CD4-positive, alpha-beta T cell treated with Interleukin-15 for 4 hours (primary cell): ENCODE data around the gene PEX3.

Source experiments
- DNase-seq: peaks from one replicate; pipeline ENCODE4 v3.0.0-alpha.2; 2020; ENCODE audit warnings: low spot score

Gene PEX3, protein sequence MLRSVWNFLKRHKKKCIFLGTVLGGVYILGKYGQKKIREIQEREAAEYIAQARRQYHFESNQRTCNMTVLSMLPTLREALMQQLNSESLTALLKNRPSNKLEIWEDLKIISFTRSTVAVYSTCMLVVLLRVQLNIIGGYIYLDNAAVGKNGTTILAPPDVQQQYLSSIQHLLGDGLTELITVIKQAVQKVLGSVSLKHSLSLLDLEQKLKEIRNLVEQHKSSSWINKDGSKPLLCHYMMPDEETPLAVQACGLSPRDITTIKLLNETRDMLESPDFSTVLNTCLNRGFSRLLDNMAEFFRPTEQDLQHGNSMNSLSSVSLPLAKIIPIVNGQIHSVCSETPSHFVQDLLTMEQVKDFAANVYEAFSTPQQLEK

DNA sequence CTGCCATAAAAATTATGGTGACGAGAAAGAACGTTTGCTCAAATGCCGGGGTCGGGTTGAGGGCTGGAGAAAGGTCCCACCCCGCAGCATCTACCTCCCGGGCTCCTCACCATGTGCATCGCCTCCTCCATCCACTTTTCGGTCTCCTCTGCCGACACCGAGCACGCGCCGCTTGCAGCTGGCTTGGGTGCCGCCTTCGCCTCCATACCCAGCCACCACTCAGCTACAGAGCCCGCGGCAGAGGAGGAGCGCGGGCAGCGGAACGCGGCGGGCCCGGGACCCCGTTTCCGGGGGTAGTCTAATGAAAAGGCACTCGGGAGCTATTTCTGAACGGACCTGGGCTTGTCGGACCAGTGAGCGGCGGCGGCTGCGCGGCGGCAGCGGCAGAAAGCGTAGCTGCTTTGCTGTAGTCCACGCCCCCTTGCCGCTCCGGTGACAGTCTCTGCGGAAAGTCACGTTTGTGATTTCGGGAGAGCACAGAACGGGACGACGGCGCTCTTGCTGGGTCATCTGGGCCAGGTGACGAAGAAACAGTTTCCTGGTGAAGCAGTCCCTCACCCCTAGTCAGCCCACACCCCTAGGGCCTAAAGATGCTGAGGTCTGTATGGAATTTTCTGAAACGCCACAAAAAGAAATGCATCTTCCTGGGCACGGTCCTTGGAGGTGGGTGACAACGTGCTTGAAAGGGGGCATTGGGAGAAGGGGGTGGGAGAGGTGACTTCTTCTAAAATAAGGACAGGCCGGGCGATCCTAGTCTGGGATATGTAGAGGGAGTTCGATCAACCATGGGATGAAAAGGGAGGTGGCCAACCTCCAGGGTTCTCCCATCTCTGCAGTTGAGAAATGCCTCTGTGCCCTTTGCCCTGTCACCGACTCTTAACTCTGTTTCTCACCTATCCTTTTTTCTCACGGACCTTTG is at the start of gene PEX3, which contains the start of gene ADAT2:
TSS of gene PEX3 (plus strand) at position 353 of the 919 bp plus-strand sequence. CDS start at position 591, 238 bp downstream.
TSS of gene ADAT2 (minus strand) at position 243 of the 919 bp plus-strand sequence. CDS start at position 206, 37 bp downstream.
- peak; percentile 93 for DNase-seq

DNA sequence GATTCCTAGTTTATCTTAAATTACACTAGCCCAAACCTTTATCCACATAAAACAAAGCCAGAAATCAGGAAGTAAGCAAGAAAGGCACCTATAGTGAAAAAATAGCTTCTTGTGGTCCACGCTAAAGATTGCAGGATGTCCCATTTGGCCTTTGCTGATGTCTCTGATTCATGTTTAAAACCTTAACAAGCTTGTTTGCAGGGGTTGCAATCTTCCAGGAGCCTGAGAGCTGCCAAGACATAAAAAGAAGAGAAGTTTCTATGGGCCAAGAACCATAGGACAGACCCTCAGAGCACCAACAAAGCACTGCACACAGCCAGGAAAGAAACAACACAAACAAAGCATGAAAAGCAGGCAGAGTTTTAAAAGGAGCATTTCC is 49.5 kb upstream of the PEX3 start:
- no peak for DNase-seq

DNA sequence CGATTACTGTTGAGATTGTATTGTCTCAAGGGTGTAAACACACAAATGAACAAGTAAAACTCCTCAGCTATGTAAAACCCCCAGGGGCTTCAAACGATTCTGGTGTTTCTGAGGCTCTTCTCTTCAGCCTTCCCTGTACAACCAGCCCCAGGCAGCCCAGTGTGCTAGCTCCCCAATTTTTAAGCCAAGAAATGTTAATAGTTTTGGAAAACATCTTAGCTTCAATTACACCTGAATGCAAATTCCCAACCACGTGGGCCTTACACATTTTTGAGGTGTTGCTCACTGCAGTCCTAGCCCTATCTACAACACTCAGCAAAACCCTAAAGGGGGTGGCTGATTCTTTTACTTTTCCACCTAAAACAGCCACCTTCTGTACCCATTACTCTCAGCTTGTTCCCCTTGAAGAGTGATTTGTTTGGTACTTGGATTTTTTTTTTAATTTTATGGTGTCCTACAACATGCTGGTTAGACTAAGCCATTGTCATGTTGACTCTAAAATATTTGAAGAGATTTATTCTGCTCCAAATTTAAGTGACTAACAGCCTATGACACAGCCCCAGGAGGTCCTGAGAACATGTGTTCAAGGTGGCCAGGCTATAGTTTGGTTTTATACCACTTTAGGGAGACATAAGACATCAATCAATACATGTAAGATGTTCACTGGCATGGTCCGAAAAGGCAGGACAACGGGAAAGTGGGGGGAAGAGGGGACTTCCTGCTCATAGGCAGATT is 48.8 kb upstream of the PEX3 start:
- no peak for DNase-seq

DNA sequence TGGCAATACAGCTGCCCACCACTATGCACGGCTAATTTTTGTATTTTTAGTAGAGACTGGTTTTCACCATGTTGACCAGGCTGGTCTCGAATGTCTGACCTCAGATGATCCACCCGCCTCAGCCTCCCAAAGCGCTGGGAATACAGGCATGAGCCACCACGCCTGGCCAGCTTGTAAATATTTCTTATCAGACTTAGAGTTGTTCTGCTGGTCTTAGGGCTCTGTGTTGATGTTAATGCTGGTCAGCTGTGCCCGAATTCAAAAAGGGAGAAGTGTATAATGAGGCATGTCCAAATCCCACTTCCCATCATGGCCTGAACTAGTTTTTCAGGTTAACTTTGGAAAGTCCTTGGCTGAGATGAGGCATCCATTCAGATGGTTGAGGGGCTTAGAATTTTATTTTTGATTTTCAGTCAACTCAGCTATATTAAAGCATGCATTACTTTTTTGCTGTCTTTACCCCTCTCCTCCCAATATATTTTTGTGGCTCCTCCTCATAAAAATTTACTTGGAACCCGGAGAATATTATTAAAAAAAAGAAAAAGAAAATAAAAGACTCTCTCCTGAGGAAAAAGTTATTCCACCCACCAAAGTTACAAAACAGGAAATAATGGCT is 47.8 kb upstream of the PEX3 start:
- DNase-seq, result no peak

DNA sequence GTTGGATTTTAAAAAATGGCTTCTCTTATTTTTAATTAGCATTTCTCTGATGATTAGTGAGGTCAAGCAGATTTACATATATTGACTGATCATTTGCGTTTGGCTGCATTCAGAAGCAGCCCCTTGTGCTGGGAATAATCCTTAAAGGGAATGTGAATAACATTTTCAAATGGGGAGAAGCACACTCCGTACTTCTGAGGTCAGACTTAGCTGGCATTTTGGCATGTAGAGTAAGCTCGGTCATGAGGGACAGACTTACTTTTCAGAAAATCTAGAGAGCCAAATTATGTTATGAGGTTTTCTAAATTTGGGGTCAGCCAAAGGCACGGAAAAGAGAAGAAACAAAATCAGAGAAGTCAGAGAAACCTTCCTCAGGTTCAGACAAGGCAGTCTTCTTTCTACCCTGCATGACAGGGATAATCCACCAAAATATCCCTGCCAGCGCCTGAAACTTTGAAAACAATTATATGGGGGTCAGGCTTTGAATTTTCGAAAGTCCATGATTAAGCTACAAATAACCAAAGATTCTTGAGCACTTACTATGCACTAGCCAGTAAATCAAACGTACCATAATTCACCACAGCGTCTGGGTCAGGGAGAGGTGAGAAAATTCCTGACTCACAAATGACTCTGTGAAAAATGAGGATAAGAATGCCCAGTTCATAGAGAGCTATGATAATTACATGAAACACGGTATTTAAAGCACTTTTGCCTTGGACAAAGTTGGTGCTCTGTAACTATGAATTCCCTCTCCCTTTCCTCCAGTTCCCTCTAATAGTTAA is 45.0 kb upstream of the PEX3 start:
- no peak for DNase-seq

DNA sequence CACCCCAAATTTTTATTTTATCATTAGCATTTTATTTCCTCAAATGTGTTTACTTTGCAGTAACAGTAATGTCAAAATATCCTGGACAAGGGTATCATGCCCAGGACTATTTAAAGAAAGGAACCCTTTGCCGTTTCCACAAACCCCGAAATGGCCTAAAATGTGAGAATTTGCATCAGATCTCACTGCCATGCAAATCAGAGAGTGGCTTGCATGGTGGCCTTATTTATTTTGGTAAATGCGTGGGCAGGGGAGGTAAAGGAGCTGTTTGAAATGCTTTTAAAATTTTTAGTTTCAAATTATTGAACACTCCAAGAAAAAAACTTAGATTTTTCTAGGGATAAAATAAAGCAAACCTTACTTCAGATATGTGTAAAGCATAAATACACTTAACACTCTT is 43.9 kb upstream of the PEX3 start:
- no peak for DNase-seq

DNA sequence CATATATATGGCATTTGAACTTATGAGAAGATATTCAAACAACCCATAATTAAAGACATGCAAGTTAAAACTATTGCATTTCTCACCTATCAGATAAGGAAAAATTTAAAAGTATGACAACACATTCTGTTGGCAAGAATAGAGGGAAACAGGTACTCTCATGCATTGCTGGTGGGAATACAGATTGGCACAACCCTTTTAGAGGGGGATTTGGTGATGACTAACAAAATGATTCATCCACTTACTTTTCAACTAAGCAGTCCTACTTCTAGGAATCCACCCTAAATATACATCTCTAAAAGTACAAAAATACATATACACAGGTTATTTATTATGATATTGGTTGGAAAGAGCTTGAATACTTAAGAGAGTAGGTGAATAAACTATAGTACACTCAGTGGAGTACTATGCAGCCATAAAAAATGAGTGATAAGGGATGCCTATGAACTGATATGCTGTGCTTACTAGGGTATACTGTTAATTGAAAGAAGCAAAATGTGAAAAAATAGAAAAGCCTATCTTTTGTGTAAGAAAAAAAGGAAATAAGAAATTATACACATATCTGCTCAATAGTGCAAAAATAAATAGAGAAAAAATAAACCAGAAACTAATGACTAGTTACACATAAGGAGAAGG is 42.3 kb upstream of the PEX3 start:
- no peak for DNase-seq

DNA sequence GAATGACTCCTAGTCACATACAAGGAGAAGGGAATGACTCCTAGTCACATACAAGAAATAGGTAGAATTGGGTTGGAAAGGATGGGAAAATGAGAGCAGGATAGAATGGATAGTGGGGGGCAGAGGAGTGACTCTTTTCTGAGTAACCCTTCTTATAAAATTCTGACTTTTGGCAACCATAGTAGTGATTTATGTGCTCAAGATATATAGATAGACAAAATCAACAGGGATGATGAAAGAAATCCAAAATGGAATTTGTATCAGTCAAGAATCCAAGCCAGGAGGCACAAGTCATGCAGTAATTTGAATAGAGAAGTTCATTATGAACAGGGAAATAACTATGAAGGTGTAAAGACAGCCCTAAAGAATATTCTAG is 41.8 kb upstream of the PEX3 start:
- DNase-seq, result no peak

DNA sequence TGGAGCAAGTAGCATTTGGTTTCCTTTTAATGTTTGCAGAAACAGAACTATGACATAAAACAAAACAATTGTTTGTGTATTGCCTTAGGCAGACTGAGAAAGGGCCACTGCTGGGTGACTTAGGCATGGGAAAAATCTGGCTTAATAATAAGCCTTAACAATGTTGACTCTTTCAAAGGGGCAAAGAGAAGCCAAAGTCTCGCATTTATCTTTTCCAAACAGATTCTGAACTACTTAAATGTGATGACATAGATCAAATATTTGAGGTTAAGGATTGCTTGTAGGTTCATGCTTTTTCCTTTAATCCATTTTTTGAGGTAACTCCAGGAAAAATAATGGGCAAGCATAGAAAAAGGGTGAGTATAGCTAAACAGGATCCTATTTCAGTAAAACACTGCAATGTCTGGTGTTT is 39.7 kb upstream of the PEX3 start:
- no peak for DNase-seq

DNA sequence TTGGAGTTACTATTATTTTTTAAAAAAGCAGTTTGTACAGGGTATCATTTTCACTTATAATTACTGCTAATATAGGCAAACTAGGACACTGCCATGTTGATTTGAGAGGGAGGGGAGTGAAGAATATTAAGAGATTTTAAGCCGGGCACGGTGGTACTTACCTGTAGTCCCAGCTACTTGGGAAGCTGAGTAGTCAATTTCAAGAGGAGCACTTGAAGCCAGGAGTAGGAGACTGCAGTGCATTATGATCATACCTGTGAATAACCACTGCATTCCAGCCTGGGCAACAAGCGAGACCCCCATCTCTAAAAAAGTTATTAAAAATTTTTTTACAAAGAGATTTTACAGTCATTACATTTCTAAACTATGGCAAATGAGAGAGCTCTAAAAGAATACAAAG is 35.8 kb upstream of the PEX3 start:
- DNase-seq, result no peak

DNA sequence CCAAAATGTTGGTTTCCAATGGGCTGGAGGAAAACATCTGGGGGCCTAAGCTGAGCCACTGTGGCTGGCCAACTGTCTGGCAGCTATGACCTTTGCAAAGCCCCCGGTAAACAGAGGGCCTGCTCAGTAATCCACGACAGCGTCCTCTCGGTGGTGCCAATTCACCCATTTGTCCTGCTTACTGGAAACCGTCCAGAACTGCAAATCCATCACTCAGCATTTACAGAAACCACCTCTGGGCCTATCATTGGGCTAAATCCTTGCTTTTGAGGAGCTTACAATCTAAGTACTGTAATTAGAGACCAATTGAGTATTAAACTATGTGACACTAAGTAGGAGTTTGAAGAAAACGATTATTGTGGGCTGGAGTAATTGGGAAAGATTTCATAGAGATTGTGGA is 31.1 kb upstream of the PEX3 start:
- no peak for DNase-seq

DNA sequence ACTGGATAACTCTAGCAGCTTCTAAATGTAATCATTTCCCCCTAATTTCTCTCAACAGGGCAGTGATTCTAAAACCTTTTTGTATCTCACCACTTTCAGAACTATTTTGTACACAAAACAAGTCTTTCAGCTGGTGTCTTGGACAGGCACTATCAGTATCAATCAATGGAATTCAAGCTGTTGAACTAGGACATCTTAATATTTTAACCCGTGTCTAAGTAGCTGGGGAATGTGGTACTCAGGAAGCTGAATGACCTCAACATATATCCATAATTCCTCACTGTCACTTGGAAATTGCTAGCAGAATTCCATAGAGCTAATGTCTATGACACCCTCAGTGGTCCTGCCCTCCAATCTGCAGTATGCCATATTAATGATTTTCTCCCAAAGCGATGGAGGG is 24.6 kb upstream of the PEX3 start:
- no peak for DNase-seq

DNA sequence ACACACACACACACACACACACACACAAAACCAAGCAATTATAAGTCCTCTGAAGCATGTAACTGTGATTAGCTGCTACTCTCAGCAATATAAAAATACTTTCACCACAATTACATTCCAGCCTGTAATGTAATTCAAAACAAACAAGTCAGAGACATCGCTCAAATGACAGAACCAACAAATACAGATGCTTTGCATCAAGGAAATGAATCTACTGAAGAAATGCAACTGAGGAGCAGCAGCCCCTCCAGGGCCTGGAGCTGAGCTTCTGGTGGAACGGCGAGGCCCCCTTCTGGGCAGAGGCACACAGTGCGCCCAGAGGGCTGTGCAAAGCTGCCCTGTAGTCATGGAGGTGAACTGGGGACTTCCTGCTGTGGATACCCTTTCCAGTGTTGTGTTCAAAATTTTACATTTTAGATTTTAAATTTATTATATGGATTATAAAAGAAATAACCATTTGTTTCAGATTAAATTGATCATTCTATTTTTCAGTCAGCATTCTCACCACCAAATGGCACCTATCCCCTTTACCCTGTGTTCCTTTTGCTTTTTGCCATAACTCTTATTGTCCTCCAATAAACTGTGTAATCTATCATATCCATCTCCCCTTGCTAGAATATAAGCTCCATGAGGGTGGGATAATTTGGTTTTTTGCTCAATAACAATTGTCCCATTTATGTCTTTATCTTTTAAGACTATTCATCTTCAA is 23.3 kb upstream of the PEX3 start:
- DNase-seq, result peak; percentile 73

DNA sequence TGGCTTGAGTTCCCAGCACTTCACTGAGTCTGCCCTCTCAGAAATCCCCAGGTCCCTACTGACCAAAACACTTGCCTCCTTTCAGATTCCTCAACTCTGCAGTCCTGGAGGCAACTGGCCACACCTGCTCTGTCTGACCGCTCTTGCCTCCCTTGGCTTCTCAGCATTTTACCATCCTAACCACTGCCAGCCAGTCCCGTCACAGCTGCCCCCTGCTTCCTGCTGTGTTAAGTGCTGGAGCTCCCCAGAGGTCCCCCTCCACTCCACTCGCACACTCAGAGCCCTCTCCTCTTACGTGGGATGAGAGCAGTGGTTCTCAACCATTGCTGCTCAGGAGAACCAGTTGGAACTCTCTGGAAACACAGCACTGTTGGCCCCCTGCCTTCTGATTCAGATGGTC is 20.6 kb upstream of the PEX3 start:
- DNase-seq, result no peak

DNA sequence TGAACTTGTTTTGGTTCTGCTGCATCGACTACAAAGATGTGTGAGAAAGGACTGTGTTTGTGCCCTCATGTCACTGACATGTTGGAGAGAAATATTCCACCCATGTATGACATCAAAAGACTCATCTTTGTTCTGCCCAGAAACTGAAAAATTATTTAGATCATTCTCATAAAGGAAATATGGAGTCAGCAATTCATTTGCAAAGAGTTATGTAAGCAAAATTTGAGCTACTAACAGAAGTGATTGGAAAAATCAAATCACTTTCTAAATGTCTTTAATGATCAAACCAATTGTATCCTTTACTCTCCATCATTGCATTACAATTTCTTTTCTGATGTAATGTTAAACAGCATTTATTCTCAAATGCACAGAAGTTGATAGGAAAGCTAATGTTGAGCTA is 19.4 kb upstream of the PEX3 start:
- no peak for DNase-seq

DNA sequence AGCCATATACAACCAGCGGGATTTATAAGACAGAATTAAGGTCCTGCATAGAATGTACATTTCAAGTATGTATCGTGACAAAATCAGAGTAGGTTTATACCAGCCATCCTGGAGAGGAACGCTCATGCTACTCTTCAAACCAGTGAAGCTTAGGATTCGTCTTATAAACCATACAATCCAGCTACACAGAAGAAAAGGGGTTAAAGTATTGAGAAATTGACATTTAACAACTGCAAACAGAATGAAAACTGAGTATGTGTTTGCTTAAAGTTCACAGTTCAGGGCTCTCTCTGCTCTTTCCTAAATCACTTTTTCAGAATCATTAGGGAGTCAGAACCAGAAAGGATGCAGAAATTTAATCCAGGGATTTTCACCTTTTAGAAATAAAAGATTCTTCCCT is 18.0 kb upstream of the PEX3 start:
- DNase-seq, result no peak

DNA sequence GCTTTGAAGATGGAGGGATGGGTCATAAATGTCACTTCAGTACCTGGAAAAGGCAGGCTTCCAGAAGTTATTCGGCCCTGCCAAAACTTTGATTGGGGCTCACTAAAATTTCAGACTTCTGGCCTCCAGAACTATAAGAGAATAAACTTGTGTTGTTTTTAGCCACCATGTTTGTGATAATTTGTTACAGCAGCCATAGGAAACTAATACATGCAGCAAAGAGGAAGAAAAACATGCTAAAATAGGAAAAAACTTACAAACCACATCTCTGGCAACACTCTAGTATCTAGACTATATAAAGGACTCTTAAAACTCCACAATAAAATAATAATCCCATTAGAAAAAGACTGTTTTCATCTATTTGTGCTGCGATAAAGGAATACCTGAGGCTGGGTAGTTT is 9.6 kb upstream of the PEX3 start:
- no peak for DNase-seq

DNA sequence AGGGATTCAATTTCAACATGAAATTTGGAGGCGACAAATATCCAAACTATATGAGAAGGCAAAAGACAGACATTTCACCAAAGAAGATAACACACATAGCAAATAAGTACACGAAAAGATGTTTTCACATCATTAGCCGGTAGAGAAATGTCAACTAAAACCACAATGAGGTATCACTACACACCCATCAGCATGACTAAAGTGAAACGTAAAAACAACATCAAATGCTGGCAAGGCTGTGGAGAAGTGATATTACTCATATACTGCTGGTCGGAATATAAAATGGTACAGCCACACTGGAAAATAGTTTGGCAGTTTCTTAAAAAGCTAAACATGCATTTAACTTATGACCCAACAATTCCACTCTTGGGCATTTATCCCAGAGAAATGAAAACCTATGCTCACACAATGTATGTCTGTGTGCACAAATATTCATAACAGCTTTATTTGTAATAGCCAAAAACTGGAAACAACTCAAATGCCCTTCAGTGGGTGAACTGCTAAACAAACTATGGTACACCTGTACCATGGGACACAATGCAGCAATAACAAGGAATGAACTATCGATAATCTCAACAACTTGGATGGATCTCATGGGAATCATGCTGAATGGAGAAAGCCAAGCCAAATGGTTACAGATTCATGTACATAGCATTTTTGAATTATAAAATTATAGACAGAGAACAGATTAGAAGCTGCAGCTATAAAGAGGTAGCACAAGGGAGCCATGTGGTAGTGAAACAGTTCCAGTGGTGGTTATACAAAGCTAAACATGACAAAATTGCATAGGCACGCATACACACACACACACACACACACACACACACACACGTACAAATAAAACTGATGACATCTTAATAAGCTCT is 8.7 kb upstream of the PEX3 start:
- DNase-seq, result peak; percentile 16

DNA sequence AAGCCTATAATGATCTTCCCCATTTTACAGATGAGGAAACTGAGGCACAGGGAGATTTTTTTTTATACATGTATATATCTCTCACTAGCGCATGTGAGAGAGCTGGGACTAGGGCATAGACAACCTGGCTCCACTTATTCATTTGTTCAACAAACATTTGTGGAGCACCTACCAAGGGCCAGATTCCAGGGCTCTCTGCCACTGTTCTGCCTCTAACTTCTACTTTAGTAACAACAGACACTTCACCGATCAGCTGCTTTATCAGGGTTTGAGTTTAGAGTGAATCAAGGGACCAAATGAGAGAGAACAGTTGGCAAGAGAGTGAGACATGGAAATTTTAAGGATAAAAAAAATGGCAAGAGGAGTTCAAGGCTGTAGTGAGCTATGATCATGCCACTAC is 7.5 kb upstream of the PEX3 start:
- DNase-seq, result no peak
